Measurements from ENCODE around the gene CTNNA2. TPM values are rescaled to one million over a fixed set of nuclear protein-coding genes. Genes with fewer than 3 reads are reported as not detected.

CTNNA2 gene
- total RNA-seq, 1 experiment from 2014 or later = 5.5 TPM

- TF ChIP-seq CTCF (conservative IDR thresholded peaks at IDR 0.05) = no peak
- Histone ChIP-seq H3K23ac (ENCODE audit: insufficient read length, low read depth, low read length) (no peak overlapping the region), H2BK12ac (ENCODE audit: insufficient read length, low read depth, low read length) (no peak overlapping the region), H3K18ac (ENCODE audit: insufficient read length, low read depth, low read length) (no peak overlapping the region), H2BK15ac (ENCODE audit: low read depth, low read length) (no peak overlapping the region), H2BK5ac (ENCODE audit: insufficient read length, low read length) (no peak overlapping the region), H3K4me1 (ENCODE audit: insufficient read depth, low read length) (peaks cover 8% of the 10 kb centered on the region; the same call in 1 of the 2 replicates), H3K79me2 (ENCODE audit: insufficient read depth, low read length) (no peaks in the 10 kb centered on the region), H4K91ac (ENCODE audit: insufficient read length, low read depth, low read length) (no peak overlapping the region), H3K27ac (ENCODE audit: insufficient read length, low read depth, low read length) (no peak overlapping the region), H3K9ac (ENCODE audit: extremely low read depth, insufficient read length, low read length) (no peak overlapping the region), H3K4ac (ENCODE audit: low read depth, low read length) (no peak overlapping the region), H2BK20ac (ENCODE audit: low read depth, low read length, poor library complexity, severe bottlenecking) (no peak overlapping the region), H4K5ac (ENCODE audit: insufficient read length, low read depth, low read length) (no peak overlapping the region), H3K9me3 (ENCODE audit: control insufficient read depth, low read depth, low read length) (no peaks in the 10 kb centered on the region), H2BK120ac (ENCODE audit: low read depth, low read length, poor library complexity, severe bottlenecking) (no peak overlapping the region), H2AFZ (ENCODE audit: low read length) (no peak overlapping the region), H3K14ac (ENCODE audit: insufficient read depth, low read length) (no peak overlapping the region), H2AK5ac (ENCODE audit: insufficient read length, low read length) (no peak overlapping the region), H4K20me1 (ENCODE audit: control insufficient read depth, insufficient read depth, insufficient read length) (no peaks in the 10 kb centered on the region), H3K56ac (ENCODE audit: insufficient read length, low read depth, low read length) (no peak overlapping the region), H3K23me2 (ENCODE audit: insufficient read length, low read depth, low read length, poor library complexity, severe bottlenecking) (peaks cover 2% of the 10 kb centered on the region), H3K27me3 (ENCODE audit: insufficient read depth, low read length) (peaks cover 12% of the 10 kb centered on the region; the same call in 1 of the 2 replicates), H3K79me1 (ENCODE audit: insufficient read depth, low read depth, low read length, poor library complexity, severe bottlenecking) (no peaks in the 10 kb centered on the region), H3T11ph (ENCODE audit: low read length) (no peak overlapping the region), H4K8ac (replicated peaks; ENCODE audit: insufficient read length, low read depth, low read length) (no peak overlapping the region), H3K4me2 (ENCODE audit: insufficient read depth, insufficient read length, low read length) (peak overlapping the region; percentile 13)
- no CpG with 5 or more reads among the region's 4 CpGs for WGBS (ENCODE audit: extremely low coverage, insufficient read length, low lambda C conversion rate)
- DNase-seq = no peak
- Mint-ChIP-seq H3K27ac (no peak overlapping the region), H3K9me3 (no peaks in the 10 kb centered on the region), H3K27me3 (ENCODE audit: low read depth) (peaks cover 67% of the 10 kb centered on the region), H3K4me1 (peaks cover 20 to 30% of the 10 kb centered on the region in 2 experiments), H3K4me3 (peak overlapping the region in 1 of 2 experiments; percentile 58; a peak in 2 of 5 replicates), H3K36me3 (ENCODE audit: insufficient read depth in 1 of 3, low read depth in 3 of 3) (no peaks in the 10 kb centered on the region)
Observed at GRCh38 chr2:80008596-80008995, 495.7 kb downstream of the CTNNA2 start.

Data from H9 (cell line).